NCI-H446 (cell line): ENCODE data around the gene MAN1C1.
A peak's percentile ranks its signal among the peaks of the same experiment; 100 is the strongest.
"Not testable (repeated sequence)": the region's sequence is repeated elsewhere in the genome, so short reads cannot be mapped to it uniquely, and the experiment has no call there.

Experiments
- DNase-seq, 2 experiments: peaks; one replicate each; lab custom pipeline; 2025; lab: John Stamatoyannopoulos, UW

Gene MAN1C1

GRCh38 chr1:25583519-25584370 is 32.8 kb upstream of the MAN1C1 start:
- no peak for DNase-seq

GRCh38 chr1:25586181-25586588 is 30.4 kb upstream of the MAN1C1 start:
- DNase-seq = no peak

- no peak for DNase-seq
Observed at GRCh38 chr1:25587290-25587689, 29.3 kb upstream of the MAN1C1 start.

GRCh38 chr1:25588224-25588623 is 28.4 kb upstream of the MAN1C1 start:
- not testable (repeated sequence) for DNase-seq

GRCh38 chr1:25588786-25589185 is 27.8 kb upstream of the MAN1C1 start:
- DNase-seq = not testable (repeated sequence)

GRCh38 chr1:25590096-25590824 is 26.3 kb upstream of the MAN1C1 start:
- DNase-seq = no peak

- no peak for DNase-seq
Observed at GRCh38 chr1:25593861-25594260, 22.7 kb upstream of the MAN1C1 start.

GRCh38 chr1:25594971-25595370 is 21.6 kb upstream of the MAN1C1 start:
- DNase-seq = no peak

- DNase-seq = not testable (repeated sequence)
Observed at GRCh38 chr1:25596641-25597040, 19.9 kb upstream of the MAN1C1 start.

- no peak for DNase-seq
Observed at GRCh38 chr1:25598879-25599278, 17.7 kb upstream of the MAN1C1 start.

- DNase-seq = no peak
Observed at GRCh38 chr1:25599969-25600610, 16.5 kb upstream of the MAN1C1 start.

GRCh38 chr1:25600971-25601699 is 15.5 kb upstream of the MAN1C1 start:
- not testable (repeated sequence) for DNase-seq

GRCh38 chr1:25603779-25604538 is 12.6 kb upstream of the MAN1C1 start:
- not testable (repeated sequence) for DNase-seq

GRCh38 chr1:25607123-25607522 is 9.5 kb upstream of the MAN1C1 start:
- no peak for DNase-seq

- peak; percentile 74 to 86 for DNase-seq
Observed at GRCh38 chr1:25608488-25609178, 8.0 kb upstream of the MAN1C1 start.

GRCh38 chr1:25609921-25610320 is 6.7 kb upstream of the MAN1C1 start:
- DNase-seq = no peak

GRCh38 chr1:25610822-25611630 is 5.6 kb upstream of the MAN1C1 start:
- DNase-seq = peak in 1 of 2 experiments; percentile 35

- no peak for DNase-seq
Observed at GRCh38 chr1:25611843-25612242, 4.7 kb upstream of the MAN1C1 start.

- DNase-seq = no peak
Observed at GRCh38 chr1:25612421-25612820, 4.2 kb upstream of the MAN1C1 start.

GRCh38 chr1:25613091-25613490 is 3.5 kb upstream of the MAN1C1 start:
- no peak for DNase-seq
